GM18526 (cell line): ENCODE measurements around the gene DEFB132.

ENCODE experiments used
- POLR2A ChIP-seq: IDR thresholded peaks from 3 replicates; pipeline ENCODE4 v1.6.1; 2011; ENCODE audit not compliant: insufficient read length; ENCODE audit errors: extremely low read depth

DEFB132 gene

GRCh38 chr20:252801-253200 lies 4.7 kb upstream of the DEFB132 start:
- no peak for TF ChIP-seq POLR2A

- no peak for TF ChIP-seq POLR2A
Measured at GRCh38 chr20:258269-258858, 840 bp downstream of the DEFB132 start.

GRCh38 chr20:258963-259362 lies 1.4 kb downstream of the DEFB132 start:
- TF ChIP-seq POLR2A = no peak

GRCh38 chr20:259981-260380 lies 2.5 kb downstream of the DEFB132 start:
- no peak for TF ChIP-seq POLR2A

- no peak for TF ChIP-seq POLR2A
Measured at GRCh38 chr20:263701-264100, 6.2 kb downstream of the DEFB132 start.

- TF ChIP-seq POLR2A = peak; percentile 46
Measured at GRCh38 chr20:266596-267562, 9.4 kb downstream of the DEFB132 start.

- TF ChIP-seq POLR2A = no peak
Measured at GRCh38 chr20:270517-270916, 13.0 kb downstream of the DEFB132 start.

GRCh38 chr20:271069-271468 lies 13.5 kb downstream of the DEFB132 start:
- no peak for TF ChIP-seq POLR2A

GRCh38 chr20:271528-271927 lies 14.0 kb downstream of the DEFB132 start:
- no peak for TF ChIP-seq POLR2A

GRCh38 chr20:272718-273117 lies 15.2 kb downstream of the DEFB132 start:
- TF ChIP-seq POLR2A = no peak

GRCh38 chr20:273884-274283 lies 16.4 kb downstream of the DEFB132 start:
- no peak for TF ChIP-seq POLR2A

- no peak for TF ChIP-seq POLR2A
Measured at GRCh38 chr20:275791-276190, 18.3 kb downstream of the DEFB132 start.

GRCh38 chr20:276620-277495 lies 19.3 kb downstream of the DEFB132 start:
- no peak for TF ChIP-seq POLR2A

GRCh38 chr20:277496-277781 lies 19.9 kb downstream of the DEFB132 start:
- TF ChIP-seq POLR2A = no peak

GRCh38 chr20:278181-278580 lies 20.7 kb downstream of the DEFB132 start:
- no peak for TF ChIP-seq POLR2A
